Stimulated activated CD4-positive, alpha-beta T cell treated with anti-CD3 and anti-CD28 coated beads, TNF-alpha, amount 100 ng/mL, for 48 hours (primary cell): ENCODE data around the gene GALNT5.

Experiments
- DNase-seq, 3 donors: peaks; one replicate each; pipeline ENCODE4 v3.0.0-alpha.2; 2020; ENCODE audit warnings: low read depth in 3 of 3

The GALNT5 gene

DNA sequence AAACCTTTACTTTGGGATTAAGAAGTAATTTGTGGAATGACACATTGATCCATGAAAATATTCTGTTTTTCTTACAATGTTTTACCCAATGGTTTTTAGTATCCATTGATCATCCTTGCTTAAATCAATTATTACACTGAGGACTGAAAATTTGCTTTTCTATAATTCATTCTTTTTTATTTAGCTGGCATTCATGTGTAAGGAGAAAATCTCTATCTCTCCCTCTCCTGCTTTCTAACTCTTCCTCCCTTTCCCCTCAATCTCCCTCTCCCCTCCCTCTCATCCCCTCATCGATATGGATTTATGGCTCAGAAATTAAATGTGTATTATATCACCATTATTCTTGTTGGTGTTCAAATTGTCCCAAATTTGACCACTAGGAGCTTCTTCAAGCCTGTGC, 29.7 kb downstream of the GALNT5 start:
- no peak for DNase-seq

DNA sequence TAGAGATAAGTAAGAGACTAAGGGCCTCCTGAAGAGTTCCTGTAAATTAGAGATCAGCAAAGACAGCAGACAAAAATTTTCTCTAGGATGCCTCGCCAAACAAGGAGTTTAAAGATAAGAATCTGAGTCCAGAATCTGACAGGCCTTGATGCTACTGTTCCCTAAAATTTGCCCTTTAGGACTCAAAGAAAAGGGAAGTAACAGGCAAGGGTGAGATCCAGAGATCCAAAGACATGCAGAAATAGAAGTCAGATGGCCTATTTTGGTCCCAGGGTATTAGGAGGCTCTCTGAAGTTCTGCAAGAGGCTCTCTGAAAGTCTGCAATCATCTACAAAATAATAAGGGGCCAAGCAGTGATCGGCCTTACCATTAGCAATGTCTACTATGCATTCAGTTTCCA, 33.0 kb downstream of the GALNT5 start:
- no peak for DNase-seq

DNA sequence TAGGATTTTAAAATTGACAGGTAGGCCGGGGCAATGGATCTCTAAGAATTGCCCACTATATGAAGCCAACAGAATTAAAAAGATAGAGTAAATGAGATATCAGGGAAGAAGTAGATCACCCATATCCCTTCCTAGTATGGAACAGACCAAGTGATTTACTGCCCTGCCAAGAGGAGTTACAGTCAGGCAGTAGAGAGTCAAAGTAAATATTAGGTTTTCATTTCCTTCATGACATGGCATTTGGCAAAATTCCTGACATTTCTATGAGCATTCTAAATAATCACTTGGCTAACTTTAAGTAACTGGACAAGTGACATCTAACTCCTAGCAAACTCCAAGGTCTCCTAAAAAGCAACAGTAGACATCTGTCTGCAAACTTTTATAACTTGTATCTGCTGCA, 33.5 kb downstream of the GALNT5 start:
- no peak for DNase-seq

DNA sequence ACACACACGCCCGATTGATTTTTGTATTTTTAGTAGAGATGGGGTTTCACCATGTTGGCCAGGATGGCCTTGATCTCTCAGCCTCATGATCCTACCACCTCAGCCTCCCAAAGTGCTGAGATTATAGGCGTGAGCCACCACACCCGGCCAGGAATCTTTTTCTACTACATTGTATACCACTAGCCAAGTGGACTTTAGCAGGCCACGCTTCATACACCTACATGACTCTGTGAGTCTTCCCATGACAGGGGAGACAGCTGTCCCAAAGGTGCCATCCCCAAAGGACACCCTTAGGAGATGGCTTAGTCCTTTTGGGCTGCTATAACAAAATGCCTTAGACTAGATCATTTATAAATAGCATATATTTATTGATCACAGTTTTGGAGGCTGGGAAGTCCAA, 35.3 kb downstream of the GALNT5 start:
- no peak for DNase-seq

DNA sequence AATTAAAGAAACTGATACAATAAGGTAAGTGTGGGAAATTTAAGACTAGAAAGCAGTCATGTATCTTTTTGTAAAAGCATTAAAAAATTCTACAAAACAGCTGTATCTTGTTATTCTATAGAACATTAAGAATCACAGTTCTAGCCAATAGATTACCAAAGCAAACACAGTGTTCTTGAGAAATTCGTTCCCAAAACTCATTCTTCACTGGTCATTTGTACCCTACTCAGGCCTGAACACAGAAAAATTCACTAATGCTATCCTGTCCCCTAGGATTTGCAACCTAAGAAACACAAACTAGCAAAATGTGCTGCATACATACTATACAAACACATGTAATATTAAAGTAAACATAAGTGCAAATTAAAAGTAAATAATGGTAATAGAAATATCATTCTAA, 39.0 kb downstream of the GALNT5 start:
- DNase-seq = no peak

DNA sequence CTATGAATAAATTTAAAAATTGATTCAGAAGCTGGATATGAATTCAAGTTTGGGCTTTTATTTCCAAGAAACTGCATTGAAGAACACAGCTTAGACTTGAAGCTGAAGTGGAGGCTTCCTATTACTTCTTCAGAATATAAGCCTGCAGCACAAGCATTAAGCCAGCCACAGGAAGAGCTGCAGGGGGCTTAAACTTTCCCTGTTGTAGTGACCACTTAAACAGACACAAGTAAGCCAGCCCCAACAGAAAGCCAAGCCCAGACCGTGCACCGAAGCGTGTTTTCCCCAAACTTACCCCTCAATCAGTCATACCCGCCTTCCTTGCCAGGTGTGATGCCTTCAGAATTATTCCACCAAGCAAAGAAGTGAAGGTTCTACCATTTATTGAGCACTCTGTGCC, 39.5 kb downstream of the GALNT5 start:
- DNase-seq = no peak

DNA sequence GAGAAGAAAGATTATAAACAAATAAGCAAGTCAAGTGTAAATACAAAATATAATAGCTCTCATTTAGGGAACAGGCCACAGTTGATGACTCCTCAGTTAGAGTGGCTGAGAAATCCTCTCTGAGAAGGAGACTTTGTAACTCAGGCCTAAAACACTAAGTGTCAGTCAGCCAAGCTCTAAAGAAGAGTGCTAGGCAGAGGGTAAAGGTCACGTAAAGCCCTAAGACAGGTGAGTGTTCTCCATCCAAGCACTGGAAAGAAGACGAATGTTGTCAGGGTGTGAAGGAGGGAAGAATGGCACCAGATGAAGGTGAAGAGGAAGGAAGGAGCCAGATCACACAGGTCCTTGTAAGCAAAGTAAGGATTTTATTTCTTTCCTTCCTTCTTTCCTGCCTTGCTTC, 43.8 kb downstream of the GALNT5 start:
- no peak for DNase-seq

DNA sequence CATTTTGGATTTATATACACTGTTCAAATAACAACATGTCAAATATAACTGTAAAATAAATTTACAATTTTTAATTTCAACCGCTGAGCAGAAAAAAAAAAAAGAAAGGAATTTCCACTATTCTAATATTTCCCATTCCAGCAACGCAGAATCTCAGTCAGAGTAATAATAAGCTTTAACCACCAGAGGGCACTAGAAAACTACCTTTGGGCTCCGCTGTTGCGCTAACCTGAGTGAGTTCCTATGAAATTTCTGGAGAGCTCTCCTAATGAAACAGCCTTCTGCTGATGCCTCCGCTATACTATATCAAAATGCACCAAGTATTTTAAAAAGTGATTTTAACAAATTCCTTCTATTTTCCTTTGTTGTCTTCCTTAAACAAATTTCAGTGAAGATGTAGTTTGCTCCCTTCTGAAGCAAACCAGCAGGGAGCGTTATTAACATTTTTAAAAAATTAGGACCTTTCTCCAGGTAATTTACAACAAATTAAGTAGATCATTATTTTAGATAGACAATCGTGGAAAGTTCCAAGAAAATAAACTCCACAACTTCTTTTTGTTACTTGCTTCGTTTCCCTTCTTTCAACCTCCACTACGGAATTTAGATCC, 45.1 kb downstream of the GALNT5 start:
- DNase-seq = peak in 1 of 3 donors; percentile 14

DNA sequence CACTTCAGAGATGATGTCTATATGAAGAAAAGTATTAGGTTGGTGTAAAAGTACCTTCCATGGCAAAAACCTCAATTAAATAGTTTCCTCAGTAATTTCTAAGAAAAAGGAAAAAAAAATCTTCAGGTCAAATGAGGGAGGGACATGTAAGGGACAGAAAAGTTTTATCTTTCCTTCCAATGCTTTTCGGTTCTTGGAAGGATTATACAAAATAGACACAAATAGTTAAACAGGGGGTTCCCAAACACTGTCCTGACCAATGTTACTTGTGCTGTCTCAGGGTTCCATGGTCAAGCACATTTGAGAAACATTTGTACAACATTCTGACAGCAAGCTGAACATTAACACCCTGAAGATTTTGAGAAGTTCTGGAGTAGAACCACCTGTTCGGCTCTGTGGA, 46.1 kb downstream of the GALNT5 start:
- DNase-seq = no peak

DNA sequence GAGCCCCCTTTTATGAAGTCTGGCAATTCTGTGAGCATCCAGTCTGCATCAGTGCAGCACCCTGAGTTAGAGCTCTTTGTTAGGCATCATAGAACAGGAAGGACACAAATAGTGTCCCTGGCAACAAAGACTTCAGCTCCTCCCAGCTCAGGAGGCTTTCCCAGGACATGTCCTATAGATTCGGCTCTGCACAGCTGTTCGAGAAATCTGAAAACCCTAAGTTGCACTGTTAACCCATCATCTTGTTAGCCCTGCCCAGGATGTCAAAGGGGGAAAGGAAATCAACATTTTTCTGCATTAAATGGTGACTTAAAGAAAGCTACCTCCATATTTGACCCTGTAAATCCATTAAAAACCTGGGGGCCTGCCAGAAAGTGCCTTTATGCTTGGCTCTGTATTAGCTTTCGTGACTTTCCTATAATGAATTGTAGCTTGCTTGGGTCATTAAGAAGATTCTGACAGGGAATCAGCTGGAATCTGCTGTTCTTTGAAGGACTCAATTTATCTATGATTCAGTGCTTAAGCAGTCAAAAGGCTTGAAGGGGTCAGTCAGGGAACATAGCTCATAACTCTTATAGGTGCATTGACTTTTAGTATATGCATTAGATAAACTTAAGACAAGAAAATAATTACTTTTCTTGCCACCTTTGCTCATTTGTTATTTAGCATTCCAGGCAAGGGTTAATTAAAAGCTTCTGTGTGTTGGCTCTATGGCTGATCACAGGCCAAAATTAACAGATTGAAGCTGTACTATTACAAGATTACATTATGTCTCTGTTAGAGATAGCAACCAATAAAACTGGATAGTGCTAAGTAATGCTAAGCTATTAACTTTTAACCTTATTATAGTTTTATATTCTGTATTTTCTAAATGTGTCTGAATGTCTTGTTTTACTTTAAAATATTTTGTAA, 47.6 kb downstream of the GALNT5 start:
- no peak for DNase-seq

DNA sequence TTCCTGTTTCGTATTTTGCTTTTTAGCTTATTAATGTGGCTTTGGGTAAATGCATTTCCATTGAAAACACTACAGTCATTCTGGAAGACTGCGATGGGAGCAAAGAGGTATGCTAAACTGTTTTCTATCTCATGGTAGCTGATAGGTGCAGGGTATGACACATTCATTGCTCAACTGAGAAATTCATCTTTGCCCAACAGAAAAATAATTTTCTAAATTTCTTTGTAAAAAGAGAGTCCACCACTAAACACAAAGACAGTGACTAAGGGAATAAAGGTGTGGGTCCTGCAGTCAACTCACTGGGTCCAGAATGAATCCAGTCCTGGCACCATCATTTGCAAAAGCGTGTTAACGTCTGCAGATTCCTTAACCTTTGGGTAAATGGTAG, 48.2 kb downstream of the GALNT5 start:
- no peak for DNase-seq

DNA sequence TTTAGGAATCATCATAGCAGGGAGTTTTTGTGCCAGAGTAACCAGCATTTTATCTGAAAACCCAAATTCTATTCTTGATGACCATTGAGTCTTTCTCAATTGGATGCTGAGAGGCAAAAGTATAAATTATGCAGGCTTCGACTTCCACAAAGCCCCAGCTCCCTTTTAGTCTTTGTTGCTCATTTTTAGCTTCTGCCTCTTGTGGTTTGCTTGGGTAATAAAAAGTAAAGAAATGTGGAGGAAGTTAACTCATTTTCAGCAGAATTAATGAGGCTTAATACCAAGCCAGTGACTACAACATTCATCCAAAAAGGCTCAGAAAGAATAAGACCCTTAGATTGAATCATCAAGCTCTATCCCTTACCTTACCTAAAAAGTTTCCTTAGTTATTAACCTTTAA, 49.5 kb downstream of the GALNT5 start:
- no peak for DNase-seq

DNA sequence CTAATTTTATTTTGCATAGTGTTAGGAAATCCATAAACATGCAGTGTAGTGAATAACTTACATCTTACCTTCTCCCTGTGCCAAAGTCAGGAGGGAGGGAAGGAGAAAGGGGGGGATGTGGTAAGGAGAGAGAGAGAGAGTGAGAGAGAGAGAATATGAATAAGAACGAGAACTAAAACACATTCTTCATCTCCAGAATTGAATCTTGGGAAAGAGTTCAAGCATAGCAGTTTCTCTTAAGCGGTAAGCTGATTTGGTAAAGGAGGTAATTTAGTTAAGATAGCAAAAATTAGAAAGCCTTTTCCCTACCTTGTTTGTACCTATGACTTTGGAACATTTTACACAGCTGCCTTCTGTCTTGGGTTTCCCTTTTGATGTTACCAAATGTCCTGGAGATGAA, 52.4 kb downstream of the GALNT5 start:
- DNase-seq = no peak

DNA sequence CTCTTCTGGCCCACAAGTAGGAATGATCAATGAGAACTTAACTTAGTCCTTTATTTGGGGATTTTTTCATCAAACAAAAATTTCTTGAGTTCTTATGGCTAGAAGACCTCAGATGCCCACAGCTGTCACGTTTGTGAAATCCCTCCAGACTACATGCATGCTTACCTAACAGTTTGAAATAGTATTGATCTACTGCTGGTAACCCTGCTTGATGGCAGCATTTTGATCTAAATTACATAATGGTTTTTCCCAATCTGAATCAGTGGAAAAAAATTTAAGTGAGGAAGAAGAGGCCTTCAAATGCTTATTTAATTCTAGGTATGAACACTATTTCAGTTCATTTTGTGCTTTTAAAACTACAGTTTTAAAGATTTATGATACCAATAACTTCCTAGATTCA, 54.2 kb downstream of the GALNT5 start:
- no peak for DNase-seq

DNA sequence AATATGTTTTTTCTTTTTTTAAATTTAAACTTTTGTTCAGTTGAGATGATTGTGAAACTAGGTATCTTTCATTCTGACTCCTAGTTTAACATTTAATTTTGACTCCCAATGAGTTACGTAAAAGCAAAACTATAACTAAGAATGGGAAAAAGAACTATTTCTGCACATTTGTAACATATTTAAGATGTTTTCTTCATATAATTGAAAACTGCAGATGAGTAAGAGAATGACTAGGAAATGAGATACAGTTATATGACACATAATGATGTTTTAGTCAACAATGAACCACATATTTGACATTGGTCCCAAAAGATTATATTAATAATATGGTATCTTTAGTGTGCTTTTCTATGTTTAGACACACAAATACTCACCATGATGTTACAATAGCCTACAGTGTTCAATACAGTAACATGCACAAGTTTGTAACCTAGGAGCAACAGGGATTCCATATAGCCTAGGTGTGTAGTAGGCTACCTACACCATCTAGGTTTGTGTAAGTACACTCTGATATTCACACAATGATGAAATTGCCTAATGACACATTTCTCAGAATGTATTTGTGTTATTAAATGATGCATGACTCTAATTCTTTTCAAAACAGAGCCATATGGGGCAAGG, 55.5 kb downstream of the GALNT5 start:
- no peak for DNase-seq

DNA sequence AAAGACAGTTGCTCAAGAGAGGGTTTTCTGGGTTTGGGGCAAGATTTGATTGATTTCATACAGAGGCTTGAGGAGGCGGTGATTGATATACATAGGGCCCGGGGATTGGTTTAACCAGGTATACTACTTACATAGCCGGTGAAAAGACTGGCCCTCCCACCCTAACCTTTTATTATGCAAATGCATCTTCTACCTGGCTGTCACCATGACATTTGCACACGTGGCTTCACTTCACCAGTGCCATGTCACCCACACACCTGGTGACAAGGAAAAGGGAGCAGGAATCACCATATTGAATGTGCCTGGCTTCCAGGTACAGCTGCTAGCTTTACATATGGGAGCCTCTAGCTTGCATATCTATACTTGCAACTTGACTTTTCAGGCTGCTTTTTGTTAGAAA, 58.4 kb downstream of the GALNT5 start:
- no peak for DNase-seq

DNA sequence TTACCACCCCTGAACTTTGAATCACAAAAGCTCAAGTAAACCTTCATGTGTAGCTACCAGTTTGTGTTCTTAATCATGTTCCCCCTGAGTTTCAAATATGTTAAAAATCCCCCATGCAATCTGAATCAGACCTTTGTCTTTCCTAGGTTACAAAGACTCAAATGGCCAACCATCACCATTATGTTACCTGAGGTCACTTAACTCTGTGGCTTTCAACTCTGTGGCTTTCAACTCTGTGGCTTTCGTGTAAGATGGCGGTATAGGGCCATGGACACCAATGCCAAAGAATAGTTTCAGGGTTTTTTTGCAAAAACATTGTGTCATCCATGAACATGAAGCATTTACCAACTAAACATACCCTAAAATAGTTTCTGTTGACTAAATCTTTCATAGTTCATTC, 61.4 kb downstream of the GALNT5 start:
- no peak for DNase-seq

DNA sequence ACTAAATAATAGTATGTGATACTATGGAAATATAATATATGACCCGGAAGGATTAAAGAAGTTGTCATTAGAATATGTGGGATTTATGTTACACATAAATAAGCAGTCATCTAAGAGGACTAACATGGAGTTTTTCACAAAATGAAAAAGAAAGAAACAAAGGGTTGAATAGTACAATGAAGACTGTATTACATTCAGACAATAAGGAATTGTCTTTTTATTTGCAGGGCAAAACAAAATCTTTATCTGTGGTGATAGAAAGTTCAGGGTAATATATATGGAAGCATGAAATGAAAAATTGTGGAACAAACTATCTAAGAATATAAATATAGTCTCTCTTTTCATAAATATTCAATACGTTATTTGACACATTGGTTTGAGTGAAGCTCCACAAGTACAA, 62.3 kb downstream of the GALNT5 start:
- DNase-seq = no peak

DNA sequence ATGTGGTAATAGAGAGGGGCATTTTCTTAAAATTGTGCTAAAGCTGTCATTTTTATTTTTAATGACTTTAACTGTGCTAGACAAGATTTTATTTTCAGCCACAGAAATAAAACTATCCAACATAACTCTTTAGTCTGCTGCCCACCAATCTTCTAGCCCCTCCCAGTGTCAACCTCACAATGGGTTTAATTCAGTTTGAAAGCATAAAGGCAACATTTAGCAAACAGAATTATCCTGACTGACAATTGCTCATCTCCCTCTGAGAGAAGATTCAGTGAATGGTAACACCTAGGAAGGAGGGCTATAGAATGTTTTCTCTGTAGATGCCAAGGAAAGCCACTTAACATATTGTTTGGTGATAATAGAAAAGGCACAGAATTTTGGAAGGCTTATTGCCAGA, 62.9 kb downstream of the GALNT5 start:
- DNase-seq = no peak

DNA sequence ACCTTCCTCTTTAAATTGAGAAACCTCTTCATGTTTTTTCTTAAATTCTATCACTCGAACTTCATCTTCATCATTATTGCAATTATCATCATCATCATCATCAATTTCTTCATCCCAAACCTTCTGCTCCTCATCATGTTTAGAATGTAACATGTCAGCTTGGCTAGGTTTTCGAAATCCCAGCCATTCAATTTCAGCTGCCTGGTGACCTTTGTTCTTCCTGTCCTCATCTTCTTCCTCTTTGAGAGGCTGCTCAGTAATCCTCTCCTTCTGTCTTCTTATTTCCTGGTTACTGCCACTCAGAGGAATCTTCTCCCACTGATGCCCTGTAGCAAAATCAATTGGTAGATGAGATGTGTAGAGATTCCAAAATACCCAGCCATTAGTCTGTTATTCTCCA, 64.0 kb downstream of the GALNT5 start:
- DNase-seq = no peak

DNA sequence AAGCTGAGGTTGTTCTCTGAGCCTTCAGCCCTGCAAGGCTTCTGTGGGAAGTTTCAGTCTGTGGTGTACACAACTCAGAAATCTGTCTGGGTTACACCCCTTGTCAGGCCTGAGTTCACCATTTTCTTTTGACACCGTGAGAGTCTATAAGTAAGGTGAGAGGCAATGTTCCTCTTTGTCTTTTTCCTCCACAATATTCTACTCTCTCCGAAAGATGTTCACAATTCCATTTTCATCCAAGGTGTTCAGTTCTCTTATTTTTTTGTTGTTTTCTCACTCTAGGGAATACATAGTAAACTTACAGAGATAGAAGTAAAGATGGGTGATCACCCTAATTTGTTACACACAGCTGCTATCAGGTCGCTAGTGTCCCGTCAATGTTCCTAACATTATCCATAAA, 64.9 kb downstream of the GALNT5 start:
- DNase-seq = no peak

DNA sequence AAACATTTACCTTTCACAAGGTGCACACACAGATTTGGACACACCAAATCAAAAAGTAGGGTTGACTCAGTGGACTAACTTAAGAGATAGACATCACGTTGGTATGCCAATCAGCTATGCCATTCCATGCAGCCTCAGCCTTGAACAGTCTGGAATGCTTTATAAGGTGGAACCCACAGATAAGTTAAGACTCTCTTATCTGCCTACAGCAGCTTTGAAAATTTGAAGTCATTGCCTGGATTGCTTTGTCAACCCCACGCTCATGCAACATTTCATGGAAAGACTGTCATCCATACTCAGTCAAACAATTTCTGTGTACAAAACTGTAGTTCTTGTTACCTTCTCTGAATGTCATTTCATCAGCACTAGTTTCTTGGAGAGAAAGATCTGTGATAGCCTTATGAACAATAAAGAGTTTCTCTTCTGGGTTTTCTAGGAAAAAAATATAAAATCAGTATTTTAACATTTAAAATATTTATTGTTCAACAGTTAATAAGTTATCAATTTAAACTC, 66.9 kb downstream of the GALNT5 start:
- no peak for DNase-seq

DNA sequence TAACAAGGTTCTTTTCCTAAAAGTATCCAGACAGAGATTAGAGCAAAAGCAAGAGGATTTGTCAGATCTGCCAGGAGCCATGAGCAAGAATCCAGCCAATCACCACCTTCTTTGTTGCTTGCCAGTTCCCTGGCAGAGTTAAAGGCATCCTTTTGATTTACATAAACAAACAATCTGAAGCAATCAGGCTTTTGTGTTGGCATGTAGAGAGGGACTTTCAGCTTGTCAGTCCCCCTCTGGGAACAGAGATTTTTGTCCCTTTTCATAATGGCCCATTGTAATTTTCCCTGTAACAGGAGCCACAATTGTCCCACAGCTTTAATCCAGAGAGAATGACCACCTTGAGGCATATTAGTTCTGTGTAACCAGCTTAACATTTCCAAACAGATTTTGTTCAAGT, 68.3 kb downstream of the GALNT5 start, which contains the start of gene ERMN:
ERMN (minus strand) TSS at position 39 of the 400 bp plus-strand sequence. CDS start 182 bp downstream, outside the sequence.
- no peak for DNase-seq
